HG03432 (cell line): ENCODE data around the gene CDK19.

Experiments
- ATAC-seq: cut with Tn5 transposase; IDR thresholded peaks from one replicate; pipeline ENCODE4 v1.9.1; 2021; ENCODE audit warnings: mild to moderate bottlenecking, moderate library complexity; ENCODE audit not compliant: unreplicated experiment

CDK19 gene

GRCh38 chr6:110560239-110561007 lies 254.8 kb downstream of the CDK19 start:
- no peak for ATAC-seq
